ENCODE data around the gene CTSD.
A peak's percentile ranks its signal among the peaks of the same experiment; 100 is the strongest.

Gene CTSD

GRCh38 chr11:1765871-1766718, 2.4 kb upstream of the CTSD start:
- TF ChIP-seq CTCF (IDR thresholded peaks at IDR 0.05; ENCODE audit: low read depth, low read length): no peak
- H3K4me3 ChIP-seq (ENCODE audit: low read depth, low read length): no peak overlapping the region

- TF ChIP-seq CTCF (IDR thresholded peaks at IDR 0.05; ENCODE audit: low read depth, low read length): no peak
- H3K4me3 ChIP-seq (ENCODE audit: low read depth, low read length): peak overlapping the region; percentile 85
Measured at GRCh38 chr11:1763336-1763795, 361 bp downstream of the CTSD start.

GRCh38 chr11:1762537-1763302, 1.0 kb downstream of the CTSD start:
- TF ChIP-seq CTCF (IDR thresholded peaks at IDR 0.05; ENCODE audit: low read depth, low read length): no peak
- peak overlapping the region; percentile 85 for H3K4me3 ChIP-seq (ENCODE audit: low read depth, low read length)

GRCh38 chr11:1761857-1762536, 1.7 kb downstream of the CTSD start:
- TF ChIP-seq CTCF (IDR thresholded peaks at IDR 0.05; ENCODE audit: low read depth, low read length): no peak
- H3K4me3 ChIP-seq (ENCODE audit: low read depth, low read length): peak overlapping the region; percentile 85

GRCh38 chr11:1761110-1761856, 2.4 kb downstream of the CTSD start:
- TF ChIP-seq CTCF (IDR thresholded peaks at IDR 0.05; ENCODE audit: low read depth, low read length): no peak
- H3K4me3 ChIP-seq (ENCODE audit: low read depth, low read length): no peak overlapping the region

GRCh38 chr11:1760351-1761109, 3.2 kb downstream of the CTSD start:
- no peak for TF ChIP-seq CTCF (IDR thresholded peaks at IDR 0.05; ENCODE audit: low read depth, low read length)

More at GRCh38 chr11:1760351-1761109, 3.2 kb downstream of the CTSD start:
- no peak overlapping the region for H3K4me3 ChIP-seq (ENCODE audit: low read depth, low read length)
